ENCODE data around the gene LGALS3BP. TPM values are rescaled to one million over a fixed set of nuclear protein-coding genes. Genes with fewer than 3 reads are reported as not detected.

Gene LGALS3BP
- total and polyA plus RNA-seq, 2 of the 13 experiments (the other 11 are each of a cell fraction or from before 2014, with no cell fraction given): 137 to 332 TPM

GRCh38 chr17:78947235-78948149, 32.2 kb downstream of the LGALS3BP start (continued):
- TF ChIP-seq NFAT5 (CRISPR knock-in tag; IDR thresholded peaks at IDR 0.05): no peak
- TF ChIP-seq CHD2 (IDR thresholded peaks at IDR 0.05; ENCODE audit: low read depth, low read length): no peak
- TF ChIP-seq HES4 (CRISPR knock-in tag; IDR thresholded peaks at IDR 0.05; ENCODE audit: borderline replicate concordance): no peak
- TF ChIP-seq KLF16 (CRISPR knock-in tag; IDR thresholded peaks at IDR 0.05): no peak
- no peak for TF ChIP-seq TIGD3 (CRISPR knock-in tag; IDR thresholded peaks at IDR 0.05; ENCODE audit: borderline replicate concordance)
- no peak for TF ChIP-seq CEBPG (CRISPR knock-in tag; IDR thresholded peaks at IDR 0.05)
- TF ChIP-seq AGO2 (optimal IDR thresholded peaks at IDR 0.05; ENCODE audit: low read depth, low read length): no peak
- TF ChIP-seq REXO4 (CRISPR knock-in tag; IDR thresholded peaks at IDR 0.05; ENCODE audit: borderline replicate concordance): no peak
- TF ChIP-seq TFE3 (CRISPR knock-in tag; IDR thresholded peaks at IDR 0.05): no peak
- TF ChIP-seq RERE (CRISPR knock-in tag; IDR thresholded peaks at IDR 0.05; ENCODE audit: low read depth): no peak
- no peak for TF ChIP-seq IKZF4 (CRISPR knock-in tag; IDR thresholded peaks at IDR 0.05; ENCODE audit: borderline replicate concordance, low read depth, not compliant biosample characterization)
- no peak for TF ChIP-seq SIX1 (CRISPR knock-in tag; IDR thresholded peaks at IDR 0.05; ENCODE audit: borderline replicate concordance)
- TF ChIP-seq FOXK2 (IDR thresholded peaks at IDR 0.05): no peak
- peak; percentile 58 for TF ChIP-seq FOXA3 (CRISPR knock-in tag; IDR thresholded peaks at IDR 0.05)
- no peak for TF ChIP-seq FOSL1 (CRISPR knock-in tag; IDR thresholded peaks at IDR 0.05; ENCODE audit: borderline replicate concordance)

Measured in HepG2 (cell line).